HG03139 (cell line): ENCODE results near the gene PCSK4.
"Not testable (repeated sequence)": the region's sequence is repeated elsewhere in the genome, so short reads cannot be mapped to it uniquely, and the experiment has no call there.

Source experiments
- ATAC-seq: cut with Tn5 transposase; IDR thresholded peaks from one replicate; pipeline ENCODE4 v1.9.1; 2021; ENCODE audit not compliant: unreplicated experiment

Gene PCSK4

DNA sequence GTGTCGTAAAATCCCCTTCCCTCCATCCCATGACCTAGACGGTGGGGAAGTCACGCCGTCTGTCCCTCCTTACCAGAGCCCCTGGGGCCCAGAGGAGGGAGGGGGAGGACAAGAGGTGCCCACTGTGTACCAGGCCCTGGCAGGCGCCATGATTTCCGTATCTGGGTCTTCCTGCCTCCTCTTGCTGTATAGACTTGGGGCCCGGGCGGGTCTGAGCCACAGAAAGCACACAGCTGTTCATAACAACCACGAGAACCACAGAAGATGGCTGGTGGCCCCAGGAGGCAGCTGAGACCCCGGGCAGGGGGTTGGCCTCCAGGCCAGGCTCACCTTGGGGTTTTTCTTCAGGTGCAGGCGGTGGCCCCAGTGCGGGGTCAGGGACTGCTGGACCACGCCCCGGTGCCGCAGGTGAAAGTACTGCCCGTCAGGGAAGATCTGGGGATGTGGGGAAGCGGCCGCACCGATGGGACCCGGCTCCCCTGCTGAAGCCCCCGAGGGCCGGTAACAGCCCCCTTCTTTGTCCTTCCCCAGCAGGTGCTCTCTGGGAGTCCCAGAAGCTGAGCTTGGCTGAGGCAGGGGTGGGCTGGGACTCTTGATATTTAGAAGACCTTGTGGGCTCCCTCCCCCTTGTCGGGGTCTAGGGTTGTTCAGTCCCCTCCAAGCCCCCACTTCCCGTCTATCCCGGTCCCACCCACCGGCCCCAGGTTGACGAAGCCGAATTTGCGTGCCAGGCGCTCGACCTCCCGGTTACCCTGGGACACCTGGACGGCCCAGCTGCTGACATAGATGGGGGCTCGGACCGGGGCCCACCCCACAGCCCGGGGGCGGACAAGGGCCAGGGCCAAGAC, 463 bp downstream of the PCSK4 start:
- peak; percentile 11 for ATAC-seq

GRCh38 chr19:1488282-1488601, 1.9 kb downstream of the PCSK4 start:
- ATAC-seq = no peak

DNA sequence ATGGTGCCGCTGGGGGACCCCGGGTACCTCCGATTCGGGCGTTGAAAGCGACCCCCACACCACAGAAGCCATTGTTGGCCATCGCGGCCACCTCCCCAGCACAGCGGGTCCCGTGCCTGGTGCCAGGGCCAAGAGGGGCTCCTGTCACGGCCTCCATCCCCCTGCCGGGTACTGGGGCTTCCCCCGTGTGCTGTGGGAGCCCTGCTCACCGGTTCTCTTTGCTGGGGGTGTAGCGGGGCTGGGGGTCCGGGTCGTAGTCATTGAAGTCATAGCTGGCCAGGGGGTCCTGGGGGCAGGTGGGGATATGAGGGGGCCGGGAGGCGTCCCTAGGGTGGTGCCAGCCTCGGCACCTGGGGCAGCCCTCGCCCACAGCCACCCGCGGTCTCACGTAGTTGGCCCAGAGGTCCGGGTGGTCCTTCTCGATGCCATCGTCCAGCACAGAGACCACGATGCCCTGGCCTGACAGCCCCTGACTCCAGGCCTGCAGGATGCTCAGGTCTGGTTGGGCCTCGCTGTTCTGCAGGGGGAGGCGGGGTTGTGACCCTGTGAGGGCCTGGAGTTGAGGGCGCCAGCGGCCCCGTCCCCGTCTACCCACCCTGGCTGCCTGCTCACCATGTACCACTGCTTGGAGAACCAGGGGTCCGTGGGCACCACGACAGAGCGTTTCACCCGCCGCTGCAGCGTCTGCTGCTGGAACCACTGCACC, 2.4 kb downstream of the PCSK4 start:
- no peak for ATAC-seq

- ATAC-seq = no peak
Observed at GRCh38 chr19:1486720-1487575, 3.2 kb downstream of the PCSK4 start.

- no peak for ATAC-seq
Observed at GRCh38 chr19:1483979-1484428, 6.1 kb downstream of the PCSK4 start.

GRCh38 chr19:1483131-1483978, 6.8 kb downstream of the PCSK4 start:
- no peak for ATAC-seq

DNA sequence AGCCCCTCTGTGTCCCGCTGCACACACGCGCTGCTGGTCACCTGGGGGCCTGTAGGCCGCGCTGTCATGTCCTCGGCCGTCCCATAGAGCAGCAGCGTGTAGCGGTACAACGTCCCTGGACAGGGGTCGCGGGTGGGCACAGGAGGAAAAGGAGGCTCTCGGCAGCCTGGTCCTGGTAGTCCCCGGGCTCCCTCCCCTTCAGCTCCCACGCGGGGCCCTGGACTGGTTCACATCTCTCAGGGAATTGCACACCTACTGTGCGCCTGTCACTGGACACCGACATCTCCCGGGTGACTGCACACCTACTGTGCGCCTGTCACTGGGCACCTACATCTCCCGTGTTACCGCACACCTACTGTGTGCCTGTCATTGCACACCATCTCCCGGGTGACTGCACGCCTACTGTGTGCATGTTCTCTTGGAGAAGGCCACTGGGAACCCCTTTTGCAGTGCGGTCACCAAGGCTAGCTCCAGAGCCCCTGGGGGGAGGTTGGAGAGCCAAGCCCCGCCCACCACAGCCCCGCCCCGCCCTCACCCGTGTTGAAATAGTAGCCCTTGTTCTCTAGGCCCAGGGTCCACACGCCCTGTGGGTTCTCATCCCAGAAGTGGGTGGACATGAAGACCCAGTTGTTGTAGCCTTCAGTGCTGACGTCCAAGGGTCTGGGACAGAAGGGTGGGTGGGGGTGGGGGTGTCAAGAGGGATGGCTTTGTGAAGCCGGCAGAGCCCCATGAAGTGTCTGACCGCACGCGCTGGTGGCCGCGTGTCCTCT, 7.6 kb downstream of the PCSK4 start:
- ATAC-seq = no peak

GRCh38 chr19:1481893-1482360, 8.2 kb downstream of the PCSK4 start:
- no peak for ATAC-seq

DNA sequence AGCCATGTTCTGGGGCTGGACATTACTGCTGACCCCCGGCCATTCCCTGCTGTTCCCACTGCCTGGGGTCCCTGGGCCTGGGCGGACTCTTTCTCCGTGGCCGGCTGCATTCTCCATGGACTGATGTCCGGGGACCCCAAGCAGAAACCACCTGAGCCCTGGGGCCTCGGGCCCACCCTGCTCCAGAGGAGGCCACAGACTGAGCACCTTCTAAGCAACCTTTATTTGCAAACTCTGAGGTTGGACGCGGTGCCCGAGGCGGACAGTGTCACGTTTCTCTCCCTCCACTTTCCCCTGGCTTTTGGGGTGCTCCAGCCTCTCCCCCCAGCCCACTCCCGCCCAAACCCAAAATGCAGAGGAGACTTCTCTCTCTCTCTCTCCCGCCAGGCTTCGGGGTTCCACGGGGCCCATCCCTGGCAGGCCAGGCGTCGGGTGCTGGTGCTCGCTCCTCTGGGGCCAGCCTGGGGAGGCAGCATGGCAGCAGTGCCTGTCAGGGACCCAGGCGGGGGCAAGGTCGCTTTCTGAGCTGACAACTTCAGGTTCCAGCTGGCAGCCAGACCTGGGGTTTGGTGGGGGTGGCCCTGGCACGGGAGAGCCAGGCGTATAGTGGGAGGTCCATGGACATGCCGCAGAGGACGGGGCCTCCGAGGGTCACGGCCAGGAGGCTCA, 8.8 kb downstream of the PCSK4 start:
- no peak for ATAC-seq

- peak; percentile 69 for ATAC-seq
Observed at GRCh38 chr19:1478934-1479707, 11.0 kb downstream of the PCSK4 start, which contains the start of gene C19orf25. Gene C19orf25, minus strand, starts transcription at chr19:1479215. Its CDS starts 312 bp downstream, at chr19:1478903.

- ATAC-seq = not testable (repeated sequence)
Observed at GRCh38 chr19:1477056-1477455, 13.1 kb downstream of the PCSK4 start.

DNA sequence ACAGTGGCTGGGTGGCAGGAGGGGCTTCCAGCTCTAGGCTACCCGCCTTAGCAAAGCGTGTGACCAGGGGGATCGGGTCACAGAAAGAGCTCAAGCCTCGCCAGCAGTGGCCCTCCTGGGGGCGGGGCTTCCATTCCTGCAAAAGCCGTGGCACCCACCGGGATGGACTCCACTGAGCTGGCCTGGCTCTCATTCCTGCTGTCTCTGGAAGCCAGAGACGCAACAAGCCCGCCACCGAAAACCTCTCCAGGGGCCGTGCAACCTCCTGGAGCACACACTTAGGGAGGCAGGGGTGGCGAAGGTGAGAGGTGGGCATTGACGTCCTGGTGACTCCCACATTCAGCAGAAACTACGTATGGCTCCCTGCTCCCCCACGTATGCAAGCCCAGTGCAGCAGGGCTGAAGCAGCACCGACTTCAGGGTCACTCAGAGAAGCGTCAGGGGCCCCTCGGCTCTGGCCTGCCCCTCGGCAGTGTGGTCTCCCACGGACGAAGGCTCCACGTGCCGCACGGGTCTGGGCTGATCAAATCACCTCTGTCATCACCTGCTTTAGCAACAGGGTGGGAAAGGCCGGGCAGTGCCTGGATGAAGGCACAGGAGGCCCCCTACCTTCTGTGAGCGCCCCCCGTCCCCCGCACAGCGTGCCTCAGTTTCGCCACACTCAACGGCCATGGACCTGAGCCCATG, 14.3 kb downstream of the PCSK4 start:
- no peak for ATAC-seq

- ATAC-seq = no peak
Observed at GRCh38 chr19:1474765-1475351, 15.3 kb downstream of the PCSK4 start.

- ATAC-seq = no peak
Observed at GRCh38 chr19:1474011-1474764, 16.0 kb downstream of the PCSK4 start.

GRCh38 chr19:1473085-1473851, 16.9 kb downstream of the PCSK4 start:
- no peak for ATAC-seq
